ENCODE data around the gene CAMTA1. TPM values are rescaled to one million over a fixed set of nuclear protein-coding genes. Genes with fewer than 3 reads are reported as not detected.
A peak's percentile ranks its signal among the peaks of the same experiment; 100 is the strongest.

CAMTA1 gene
- total and polyA plus RNA-seq, 4 donors = 90.5 to 236 (median 195) TPM

- no peak overlapping the region for H3K27ac ChIP-seq (ENCODE audit: low read depth, low read length)
- no peaks in the 10 kb centered on the region for H3K27me3 ChIP-seq (ENCODE audit: control insufficient read depth, insufficient read depth, low read length)
- WGBS (ENCODE audit: insufficient coverage) = 97% methylated on average over 5 of the region's 7 CpGs
- H3K4me3 ChIP-seq (ENCODE audit: low read depth, low read length) = no peak overlapping the region
- no peaks in the 10 kb centered on the region for H3K4me1 ChIP-seq (ENCODE audit: control insufficient read depth, insufficient read depth, low read length)
- no peaks in the 10 kb centered on the region for H3K36me3 ChIP-seq (ENCODE audit: control insufficient read depth, insufficient read depth, low read length)
- no peak for DNase-seq (ENCODE audit: low read depth in 4 of 6, low spot score in 6 of 6)
- no peaks in the 10 kb centered on the region for H3K9me3 ChIP-seq (ENCODE audit: control insufficient read depth, insufficient read depth, low read length)
Observed at GRCh38 chr1:6776895-6777294, 8.4 kb upstream of the CAMTA1 start.

- 87% methylated on average over 3 of the region's 7 CpGs for WGBS (ENCODE audit: insufficient coverage)
- Histone ChIP-seq H3K36me3 (ENCODE audit: control insufficient read depth, insufficient read depth, low read length) (no peaks in the 10 kb centered on the region), H3K9me3 (ENCODE audit: control insufficient read depth, insufficient read depth, low read length) (no peaks in the 10 kb centered on the region), H3K4me1 (ENCODE audit: control insufficient read depth, insufficient read depth, low read length) (no peaks in the 10 kb centered on the region), H3K4me3 (ENCODE audit: low read depth, low read length) (no peak overlapping the region), H3K27ac (ENCODE audit: low read depth, low read length) (no peak overlapping the region), H3K27me3 (ENCODE audit: control insufficient read depth, insufficient read depth, low read length) (no peaks in the 10 kb centered on the region)
- no peak for DNase-seq (ENCODE audit: low read depth in 4 of 6, low spot score in 6 of 6)
Observed at GRCh38 chr1:6777813-6778212, 7.4 kb upstream of the CAMTA1 start.

GRCh38 chr1:6779089-6779805 is 6.0 kb upstream of the CAMTA1 start:
- Histone ChIP-seq H3K9me3 (ENCODE audit: control insufficient read depth, insufficient read depth, low read length) (no peaks in the 10 kb centered on the region), H3K27me3 (ENCODE audit: control insufficient read depth, insufficient read depth, low read length) (no peaks in the 10 kb centered on the region), H3K4me3 (ENCODE audit: low read depth, low read length) (no peak overlapping the region), H3K36me3 (ENCODE audit: control insufficient read depth, insufficient read depth, low read length) (no peaks in the 10 kb centered on the region), H3K4me1 (ENCODE audit: control insufficient read depth, insufficient read depth, low read length) (no peaks in the 10 kb centered on the region), H3K27ac (ENCODE audit: low read depth, low read length) (no peak overlapping the region)
- 96% methylated on average over 3 of the region's 7 CpGs for WGBS (ENCODE audit: insufficient coverage)
- DNase-seq (ENCODE audit: low read depth in 4 of 6, low spot score in 6 of 6) = no peak

GRCh38 chr1:6782151-6782550 is 3.1 kb upstream of the CAMTA1 start:
- no peak overlapping the region for H3K27ac ChIP-seq (ENCODE audit: low read depth, low read length)
- DNase-seq (ENCODE audit: low read depth in 4 of 6, low spot score in 6 of 6) = no peak
- H3K4me3 ChIP-seq (ENCODE audit: low read depth, low read length) = no peak overlapping the region
- no peaks in the 10 kb centered on the region for H3K9me3 ChIP-seq (ENCODE audit: control insufficient read depth, insufficient read depth, low read length)
- no peaks in the 10 kb centered on the region for H3K27me3 ChIP-seq (ENCODE audit: control insufficient read depth, insufficient read depth, low read length)
- WGBS (ENCODE audit: insufficient coverage) = 93% methylated on average over 4 of the region's 6 CpGs
- no peaks in the 10 kb centered on the region for H3K36me3 ChIP-seq (ENCODE audit: control insufficient read depth, insufficient read depth, low read length)
- H3K4me1 ChIP-seq (ENCODE audit: control insufficient read depth, insufficient read depth, low read length) = no peaks in the 10 kb centered on the region

- WGBS (ENCODE audit: insufficient coverage) = 79% methylated on average over 3 of the region's 4 CpGs
- H3K9me3 ChIP-seq (ENCODE audit: control insufficient read depth, insufficient read depth, low read length) = no peaks in the 10 kb centered on the region
- no peak overlapping the region for H3K4me3 ChIP-seq (ENCODE audit: low read depth, low read length)
- H3K27ac ChIP-seq (ENCODE audit: low read depth, low read length) = no peak overlapping the region
- no peak for DNase-seq (ENCODE audit: low read depth in 4 of 6, low spot score in 6 of 6)
- no peaks in the 10 kb centered on the region for H3K27me3 ChIP-seq (ENCODE audit: control insufficient read depth, insufficient read depth, low read length)
- H3K36me3 ChIP-seq (ENCODE audit: control insufficient read depth, insufficient read depth, low read length) = no peaks in the 10 kb centered on the region
- no peaks in the 10 kb centered on the region for H3K4me1 ChIP-seq (ENCODE audit: control insufficient read depth, insufficient read depth, low read length)
Observed at GRCh38 chr1:6783221-6783620, 2.0 kb upstream of the CAMTA1 start.

- Histone ChIP-seq H3K9me3 (ENCODE audit: control insufficient read depth, insufficient read depth, low read length) (no peaks in the 10 kb centered on the region), H3K4me3 (ENCODE audit: low read depth, low read length) (peak overlapping the region; percentile 57), H3K27ac (ENCODE audit: low read depth, low read length) (peak overlapping the region; percentile 85), H3K36me3 (ENCODE audit: control insufficient read depth, insufficient read depth, low read length) (no peaks in the 10 kb centered on the region), H3K4me1 (ENCODE audit: control insufficient read depth, insufficient read depth, low read length) (no peaks in the 10 kb centered on the region), H3K27me3 (ENCODE audit: control insufficient read depth, insufficient read depth, low read length) (no peaks in the 10 kb centered on the region)
- DNase-seq (ENCODE audit: low read depth in 4 of 6, low spot score in 6 of 6) = peak in 1 of 6 donors; percentile 41
- under 1% methylated on average over 38 of the region's 40 CpGs for WGBS (ENCODE audit: insufficient coverage)
Observed at GRCh38 chr1:6783936-6784559, 1.2 kb upstream of the CAMTA1 start.

- no peaks in the 10 kb centered on the region for H3K36me3 ChIP-seq (ENCODE audit: control insufficient read depth, insufficient read depth, low read length)
- no peaks in the 10 kb centered on the region for H3K9me3 ChIP-seq (ENCODE audit: control insufficient read depth, insufficient read depth, low read length)
- no peaks in the 10 kb centered on the region for H3K27me3 ChIP-seq (ENCODE audit: control insufficient read depth, insufficient read depth, low read length)
- peak; percentile 99 to 100 (median 100) for DNase-seq (ENCODE audit: low read depth in 4 of 6, low spot score in 6 of 6)
- under 1% methylated on average over 79 of the region's 79 CpGs for WGBS (ENCODE audit: insufficient coverage)
- peaks cover 2% of the 10 kb centered on the region for H3K4me1 ChIP-seq (ENCODE audit: control insufficient read depth, insufficient read depth, low read length)
- peak overlapping the region; percentile 85 for H3K27ac ChIP-seq (ENCODE audit: low read depth, low read length)
- peak overlapping the region; percentile 57 for H3K4me3 ChIP-seq (ENCODE audit: low read depth, low read length)
Observed at GRCh38 chr1:6784560-6785317, 515 bp upstream of the CAMTA1 start.

GRCh38 chr1:6785728-6786505 is 663 bp downstream of the CAMTA1 start:
- WGBS (ENCODE audit: insufficient coverage) = under 1% methylated on average over 72 of the region's 78 CpGs
- H3K36me3 ChIP-seq (ENCODE audit: control insufficient read depth, insufficient read depth, low read length) = no peaks in the 10 kb centered on the region
- no peaks in the 10 kb centered on the region for H3K9me3 ChIP-seq (ENCODE audit: control insufficient read depth, insufficient read depth, low read length)
- H3K4me1 ChIP-seq (ENCODE audit: control insufficient read depth, insufficient read depth, low read length) = peaks cover 6% of the 10 kb centered on the region
- peak in 2 of 6 donors; percentile 63 to 66 for DNase-seq (ENCODE audit: low read depth in 4 of 6, low spot score in 6 of 6)
- H3K27ac ChIP-seq (ENCODE audit: low read depth, low read length) = peak overlapping the region; percentile 80
- no peaks in the 10 kb centered on the region for H3K27me3 ChIP-seq (ENCODE audit: control insufficient read depth, insufficient read depth, low read length)
- H3K4me3 ChIP-seq (ENCODE audit: low read depth, low read length) = peak overlapping the region; percentile 56

- H3K4me1 ChIP-seq (ENCODE audit: control insufficient read depth, insufficient read depth, low read length) = peaks cover 8% of the 10 kb centered on the region
- WGBS (ENCODE audit: insufficient coverage) = 100% methylated on average over 1 of the region's 2 CpGs
Observed at GRCh38 chr1:6788946-6789345, 3.7 kb downstream of the CAMTA1 start.

More at GRCh38 chr1:6788946-6789345, 3.7 kb downstream of the CAMTA1 start:
- Histone ChIP-seq H3K36me3 (ENCODE audit: control insufficient read depth, insufficient read depth, low read length) (no peaks in the 10 kb centered on the region), H3K27ac (ENCODE audit: low read depth, low read length) (no peak overlapping the region), H3K9me3 (ENCODE audit: control insufficient read depth, insufficient read depth, low read length) (no peaks in the 10 kb centered on the region), H3K27me3 (ENCODE audit: control insufficient read depth, insufficient read depth, low read length) (no peaks in the 10 kb centered on the region), H3K4me3 (ENCODE audit: low read depth, low read length) (no peak overlapping the region)
- DNase-seq (ENCODE audit: low read depth in 4 of 6, low spot score in 6 of 6) = peak in 1 of 6 donors; percentile 20
